ENCODE data around the gene GHR. TPM values are rescaled to one million over a fixed set of nuclear protein-coding genes. Genes with fewer than 3 reads are reported as not detected.
A peak's percentile ranks its signal among the peaks of the same experiment; 100 is the strongest.

The GHR gene
- total RNA-seq (10 to 100 TPM in 7 of 10 donors, 1 to 10 TPM in 3; 8.1 to 15.1 (median 12.3) TPM), polyA plus RNA-seq (1 to 10 TPM; 4.1 to 4.6 TPM)
- long read RNA-seq, donor 1, partial matches to known transcripts, result 1 of 4 reads
- long read RNA-seq, donor 1, other reads (novel, unspliced or antisense), result 3 of 4 reads
- long read RNA-seq, donor 2, full-length matches to known transcripts, result 3 of 13 reads
- long read RNA-seq, donor 2, partial matches to known transcripts, result 1 of 13 reads
- long read RNA-seq, donor 2, other reads (novel, unspliced or antisense), result 9 of 13 reads
- long read RNA-seq, donor 3, partial matches to known transcripts, result 0 of 8 reads
- long read RNA-seq, donor 3, other reads (novel, unspliced or antisense), result 8 of 8 reads

DNA sequence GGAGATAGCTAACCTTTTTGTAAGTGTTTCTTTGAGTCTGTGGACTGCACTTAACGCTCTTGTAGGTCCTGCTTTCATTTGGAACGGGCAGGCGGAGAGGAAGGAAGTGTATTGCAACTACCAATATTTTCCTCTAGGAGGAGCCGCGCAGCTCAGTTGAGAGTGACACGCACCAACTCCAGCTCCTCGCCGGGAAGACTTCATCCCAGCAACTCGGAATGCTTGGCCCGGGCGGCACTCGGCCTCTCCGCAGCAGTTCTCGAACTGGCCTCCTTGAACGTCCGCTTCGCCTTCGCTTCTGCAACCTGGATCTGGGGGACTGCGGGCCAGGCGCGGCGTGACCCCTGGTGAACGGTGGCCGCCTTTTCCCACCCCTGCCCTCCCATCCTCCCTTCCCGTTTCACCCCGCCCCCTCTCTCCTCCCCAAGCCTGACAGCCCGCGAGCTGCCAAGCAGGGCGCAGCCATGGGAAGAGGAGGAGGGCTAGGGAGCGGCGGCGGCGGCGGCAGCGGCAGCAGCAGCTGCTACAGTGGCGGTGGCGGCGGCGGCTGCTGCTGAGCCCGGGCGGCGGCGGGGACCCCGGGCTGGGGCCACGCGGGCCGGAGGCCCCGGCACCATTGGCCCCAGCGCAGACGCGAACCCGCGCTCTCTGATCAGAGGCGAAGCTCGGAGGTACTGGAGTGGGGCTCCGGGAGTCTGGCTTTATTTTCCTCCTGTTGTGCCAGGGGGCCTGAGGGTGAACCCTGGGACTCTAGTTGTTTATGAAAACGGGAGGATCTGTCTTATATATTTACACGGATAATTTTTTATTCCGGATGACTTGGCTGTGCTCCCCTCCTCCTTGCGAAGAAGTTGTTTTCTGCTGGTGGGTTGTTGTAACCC lies at the start of gene GHR:
Gene GHR, plus strand, starts transcription at position 155 of the 881 bp plus-strand sequence. CDS start 142,436 bp downstream, outside the sequence.
- intact Hi-C loops (cut with DNase I), result loop anchor here (1.0 to 10.0 kb wide), 15 partner anchors 71 to 344 kb away; no protein-coding TSS in a partner anchor
- DNase-seq, result peak; percentile 78 to 89
- ATAC-seq, result peak; percentile 92 to 97 (median 95)
- whole genome bisulfite sequencing, 2 donors, result 0% methylated on average over 59 to 60 of the region's 60 CpGs
- H3K27ac ChIP-seq, result peak within 1 kb of the TSS; percentile 51 to 95 (median 88)
- H3K4me3 ChIP-seq, result peak within 1 kb of the TSS; percentile 42 to 77 (median 71)
- no peaks in the 10 kb centered on the region for H3K36me3 ChIP-seq
- TF ChIP-seq, protein P1, sequence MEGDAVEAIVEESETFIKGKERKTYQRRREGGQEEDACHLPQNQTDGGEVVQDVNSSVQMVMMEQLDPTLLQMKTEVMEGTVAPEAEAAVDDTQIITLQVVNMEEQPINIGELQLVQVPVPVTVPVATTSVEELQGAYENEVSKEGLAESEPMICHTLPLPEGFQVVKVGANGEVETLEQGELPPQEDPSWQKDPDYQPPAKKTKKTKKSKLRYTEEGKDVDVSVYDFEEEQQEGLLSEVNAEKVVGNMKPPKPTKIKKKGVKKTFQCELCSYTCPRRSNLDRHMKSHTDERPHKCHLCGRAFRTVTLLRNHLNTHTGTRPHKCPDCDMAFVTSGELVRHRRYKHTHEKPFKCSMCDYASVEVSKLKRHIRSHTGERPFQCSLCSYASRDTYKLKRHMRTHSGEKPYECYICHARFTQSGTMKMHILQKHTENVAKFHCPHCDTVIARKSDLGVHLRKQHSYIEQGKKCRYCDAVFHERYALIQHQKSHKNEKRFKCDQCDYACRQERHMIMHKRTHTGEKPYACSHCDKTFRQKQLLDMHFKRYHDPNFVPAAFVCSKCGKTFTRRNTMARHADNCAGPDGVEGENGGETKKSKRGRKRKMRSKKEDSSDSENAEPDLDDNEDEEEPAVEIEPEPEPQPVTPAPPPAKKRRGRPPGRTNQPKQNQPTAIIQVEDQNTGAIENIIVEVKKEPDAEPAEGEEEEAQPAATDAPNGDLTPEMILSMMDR (IDR thresholded peaks at IDR 0.05), result peak; percentile 74 to 94 (median 79)
- peaks cover 0 to 32% (median 11%) of the 10 kb centered on the region in 9 donors for H3K4me1 ChIP-seq
- H3K27me3 ChIP-seq, result peaks cover 0 to 12% (median 0%) of the 10 kb centered on the region in 7 donors
- H3K9me3 ChIP-seq, result no peaks in the 10 kb centered on the region

DNA sequence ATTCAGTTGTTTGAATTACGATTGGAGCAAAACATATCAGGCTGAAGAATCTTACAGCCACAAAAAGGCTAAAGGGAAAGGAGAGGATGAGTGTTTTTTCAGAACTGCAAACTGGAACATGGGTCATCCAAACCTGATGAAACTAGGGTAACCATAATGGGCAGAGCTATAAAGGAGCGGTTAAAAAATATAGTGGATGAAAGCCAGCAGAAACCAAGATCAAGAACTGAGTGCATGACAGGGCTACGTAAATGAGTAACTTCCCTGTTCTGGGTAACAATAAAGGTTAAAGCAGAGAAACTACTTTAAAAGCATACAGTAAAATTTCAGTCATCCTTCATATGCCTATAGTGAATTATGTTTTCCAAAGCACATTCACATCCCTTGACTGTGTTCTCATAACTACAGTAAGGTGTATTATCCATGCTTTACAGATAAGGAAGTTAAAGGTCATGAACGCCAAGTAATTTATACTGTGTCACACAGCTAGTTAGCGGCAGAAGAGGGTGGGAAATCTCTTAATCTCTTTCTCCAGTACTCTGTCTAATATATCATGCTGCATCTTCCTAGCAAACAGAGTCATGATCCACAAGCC lies 48.5 kb upstream of the GHR start:
- no peaks in the 10 kb centered on the region for H3K27me3 ChIP-seq
- peaks cover 0 to 14% (median 0%) of the 10 kb centered on the region in 9 donors for H3K4me1 ChIP-seq
- H3K4me3 ChIP-seq, result no peak overlapping the region
- H3K27ac ChIP-seq, result no peak overlapping the region
- no peaks in the 10 kb centered on the region for H3K36me3 ChIP-seq
- H3K9me3 ChIP-seq, result peaks cover 0 to 8% (median 0%) of the 10 kb centered on the region in 11 donors
- TF ChIP-seq, protein P1 (IDR thresholded peaks at IDR 0.05), result no peak
- no peak for DNase-seq
- intact Hi-C loops (cut with DNase I), result no loop called here
- 88 to 91% methylated on average over 5 of the region's 5 CpGs for WGBS, 2 donors
- ATAC-seq, result no peak

DNA sequence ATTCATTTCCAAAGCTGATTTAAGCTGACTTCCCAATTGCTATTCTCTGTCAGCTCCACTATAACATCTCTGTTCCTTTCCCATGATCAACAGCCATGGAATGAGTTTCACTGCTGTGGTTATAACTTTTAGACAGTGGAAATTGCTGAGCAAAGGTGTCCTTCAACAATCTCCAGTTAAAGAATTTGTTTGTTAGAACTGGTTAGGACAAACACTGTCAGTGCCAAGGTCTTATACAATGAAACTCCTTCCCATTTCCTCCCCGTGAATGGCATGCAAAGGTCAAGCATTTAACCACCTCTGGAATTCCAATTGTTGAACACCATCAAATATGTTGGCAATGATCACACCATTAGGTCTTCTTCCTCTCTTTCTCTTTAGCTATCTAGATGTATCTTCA lies 45.7 kb upstream of the GHR start:
- Histone ChIP-seq H3K27ac (peak overlapping the region in 3 of 10 donors; percentile 23 to 29 (median 24)), H3K4me3 (no peak overlapping the region), H3K4me1 (peaks cover 0 to 14% (median 0%) of the 10 kb centered on the region in 9 donors), H3K36me3 (no peaks in the 10 kb centered on the region), H3K27me3 (no peaks in the 10 kb centered on the region), H3K9me3 (peaks cover 0 to 7% (median 0%) of the 10 kb centered on the region in 11 donors)
- TF ChIP-seq, protein P1 (IDR thresholded peaks at IDR 0.05), result no peak
- 12 to 22% methylated on average over 1 of the region's 1 CpG for WGBS, 2 donors
- ATAC-seq, result peak in 2 of 8 donors; percentile 16 to 41
- no peak for DNase-seq
- intact Hi-C loops (cut with DNase I), result no loop called here

DNA sequence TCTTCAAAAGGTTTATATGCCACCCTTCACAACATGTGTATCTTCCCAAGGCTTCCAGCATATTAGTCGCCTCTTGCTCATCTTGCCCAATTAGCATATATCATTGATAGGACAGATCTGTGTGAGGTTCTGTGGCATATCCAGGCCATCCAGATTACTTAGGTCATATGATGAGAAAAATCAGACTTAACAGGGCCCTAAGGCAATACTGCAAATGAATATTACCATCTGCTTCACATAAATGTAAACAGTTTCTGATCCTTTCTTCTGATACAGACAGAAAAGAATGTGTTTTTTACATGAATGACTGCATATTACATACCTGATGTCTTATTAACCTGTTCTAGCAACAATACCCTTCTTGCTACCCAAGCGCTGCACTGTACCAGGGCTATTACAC lies 41.3 kb upstream of the GHR start:
- Histone ChIP-seq H3K27me3 (no peaks in the 10 kb centered on the region), H3K9me3 (peaks cover 0 to 5% (median 0%) of the 10 kb centered on the region in 11 donors), H3K27ac (no peak overlapping the region), H3K4me1 (peaks cover 0 to 10% (median 0%) of the 10 kb centered on the region in 9 donors), H3K36me3 (no peaks in the 10 kb centered on the region), H3K4me3 (no peak overlapping the region)
- intact Hi-C loops (cut with DNase I), result no loop called here
- WGBS, 2 donors, result 96 to 97% methylated on average over 2 of the region's 2 CpGs
- ATAC-seq (no peak), DNase-seq (no peak)
- TF ChIP-seq, protein P1 (IDR thresholded peaks at IDR 0.05), result no peak

Measured in heart right ventricle (tissue), 16 donors.